ENCODE measurements around the gene FHL2.
A peak's percentile ranks its signal among the peaks of the same experiment; 100 is the strongest.

The FHL2 gene

GRCh38 chr2:105378276-105378840 lies 20.5 kb downstream of the FHL2 start:
- DNase-seq (ENCODE audit: low spot score) = no peak

GRCh38 chr2:105377871-105378270 lies 21.0 kb downstream of the FHL2 start:
- peak; percentile 24 for DNase-seq (ENCODE audit: low spot score)

- no peak for DNase-seq (ENCODE audit: low spot score)
These were observed 22.0 kb downstream of the FHL2 start for GRCh38 chr2:105376789-105377240.

- DNase-seq (ENCODE audit: low spot score) = no peak
These were observed 22.8 kb downstream of the FHL2 start for GRCh38 chr2:105376010-105376409.

GRCh38 chr2:105375001-105375561 lies 23.8 kb downstream of the FHL2 start:
- no peak for DNase-seq (ENCODE audit: low spot score)

- no peak for DNase-seq (ENCODE audit: low spot score)
These were observed 24.9 kb downstream of the FHL2 start for GRCh38 chr2:105373895-105374401.

GRCh38 chr2:105373344-105373781 lies 25.5 kb downstream of the FHL2 start:
- DNase-seq (ENCODE audit: low spot score) = no peak

- no peak for DNase-seq (ENCODE audit: low spot score)
These were observed 27.0 kb downstream of the FHL2 start for GRCh38 chr2:105371810-105372209.

GRCh38 chr2:105371156-105371555 lies 27.7 kb downstream of the FHL2 start:
- no peak for DNase-seq (ENCODE audit: low spot score)

GRCh38 chr2:105369777-105370690 lies 28.8 kb downstream of the FHL2 start:
- peak; percentile 89 for DNase-seq (ENCODE audit: low spot score)

GRCh38 chr2:105368759-105369408 lies 30.0 kb downstream of the FHL2 start:
- DNase-seq (ENCODE audit: low spot score) = no peak

- no peak for DNase-seq (ENCODE audit: low spot score)
These were observed 33.6 kb downstream of the FHL2 start for GRCh38 chr2:105365206-105365605.

- DNase-seq (ENCODE audit: low spot score) = no peak
These were observed 34.3 kb downstream of the FHL2 start for GRCh38 chr2:105364436-105365139.

GRCh38 chr2:105362862-105363591 lies 35.8 kb downstream of the FHL2 start:
- no peak for DNase-seq (ENCODE audit: low spot score)

GRCh38 chr2:105361102-105361889 lies 37.6 kb downstream of the FHL2 start:
- no peak for DNase-seq (ENCODE audit: low spot score)

- no peak for DNase-seq (ENCODE audit: low spot score)
These were observed 40.3 kb downstream of the FHL2 start for GRCh38 chr2:105358593-105358992.

- no peak for DNase-seq (ENCODE audit: low spot score)
These were observed 41.7 kb downstream of the FHL2 start for GRCh38 chr2:105357122-105357521.

- DNase-seq (ENCODE audit: low spot score) = peak; percentile 70
These were observed 54.0 kb downstream of the FHL2 start for GRCh38 chr2:105344704-105345345.

- no peak for DNase-seq (ENCODE audit: low spot score)
These were observed 59.4 kb downstream of the FHL2 start for GRCh38 chr2:105339414-105339813.

GRCh38 chr2:105338020-105338385 lies 60.8 kb downstream of the FHL2 start:
- peak; percentile 24 for DNase-seq (ENCODE audit: low spot score)
